ENCODE data around the gene ERCC1. TPM values are rescaled to one million over a fixed set of nuclear protein-coding genes. Genes with fewer than 3 reads are reported as not detected.

Gene ERCC1
- total and polyA plus RNA-seq, 2 of the 13 experiments (the other 11 are each of a cell fraction or from before 2014, with no cell fraction given), result 40.0 to 66.4 TPM

DNA sequence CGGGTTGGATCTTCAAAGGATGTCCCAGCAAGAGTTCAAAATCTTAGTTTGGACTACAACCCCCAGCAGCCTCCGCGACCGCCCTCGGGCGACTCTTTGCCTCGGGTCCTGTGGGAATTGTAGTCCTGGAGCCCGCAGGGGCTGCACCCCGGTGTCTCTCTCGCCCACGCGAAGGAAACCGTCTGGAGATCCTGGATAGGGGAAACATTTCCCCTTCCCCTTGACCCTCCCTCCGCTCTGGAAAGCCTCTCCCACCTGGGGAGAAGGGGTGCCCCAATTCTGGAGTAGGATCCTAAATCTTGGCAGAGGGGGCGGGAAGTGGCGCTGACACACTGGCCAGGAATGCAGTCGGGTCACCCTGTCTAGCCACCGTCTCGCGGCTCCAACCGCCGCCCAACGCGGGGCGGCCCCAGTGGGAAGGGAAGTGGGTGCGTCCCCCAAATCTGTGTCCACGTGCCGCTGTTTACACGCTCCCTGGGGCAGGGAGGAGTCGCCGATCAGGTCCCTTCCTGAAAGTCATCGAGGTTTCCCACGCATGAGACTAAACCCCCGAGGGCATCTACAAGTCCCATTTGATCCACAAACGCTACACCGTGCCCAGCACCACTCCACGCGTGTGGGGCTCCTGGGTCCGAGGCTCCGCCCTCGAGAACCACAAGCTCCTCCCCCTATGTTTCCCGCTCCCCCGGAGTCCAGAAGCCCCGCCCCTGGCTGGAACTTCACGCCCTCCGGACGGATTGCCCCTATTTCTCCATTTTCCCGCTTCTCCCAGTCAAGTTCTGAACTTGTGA lies 18.1 kb downstream of the ERCC1 start (continued):
- TF ChIP-seq ZNF501 (CRISPR knock-in tag; IDR thresholded peaks at IDR 0.05) (no peak), RFXAP (CRISPR knock-in tag; IDR thresholded peaks at IDR 0.05; ENCODE audit: borderline replicate concordance) (no peak), ZNF556 (CRISPR knock-in tag; IDR thresholded peaks at IDR 0.05; ENCODE audit: borderline replicate concordance) (no peak), TEAD2 (CRISPR knock-in tag; IDR thresholded peaks at IDR 0.05) (no peak), ZNF83 (CRISPR knock-in tag; IDR thresholded peaks at IDR 0.05; ENCODE audit: borderline replicate concordance) (no peak), SNAI1 (CRISPR knock-in tag; IDR thresholded peaks at IDR 0.05; ENCODE audit: borderline replicate concordance) (no peak), HDAC2 (CRISPR knock-in tag; IDR thresholded peaks at IDR 0.05) (peak; percentile 21; the same call in 1 of the 2 replicates), ZSCAN20 (CRISPR knock-in tag; IDR thresholded peaks at IDR 0.05; ENCODE audit: borderline replicate concordance) (no peak), ZNF160 (CRISPR knock-in tag; IDR thresholded peaks at IDR 0.05) (0 out of 2 replicates have a peak, but pooled peaks have one; percentile 28), CREB1 (IDR thresholded peaks at IDR 0.05) (no peak), CREB1 (CRISPR knock-in tag; IDR thresholded peaks at IDR 0.05) (peak; percentile 76), PHB2 (IDR thresholded peaks at IDR 0.05; ENCODE audit: partially characterized antibody) (no peak), CENPT (CRISPR knock-in tag; IDR thresholded peaks at IDR 0.05; ENCODE audit: low read depth) (no peak), GABPA (IDR thresholded peaks at IDR 0.05; ENCODE audit: low read depth, low read length) (no peak), GABPA (CRISPR knock-in tag; IDR thresholded peaks at IDR 0.05; ENCODE audit: low read depth) (peak; percentile 71), SOX13 (IDR thresholded peaks at IDR 0.05) (no peak; the same call in 1 of the 2 replicates), SOX13 (CRISPR knock-in tag; conservative IDR thresholded peaks at IDR 0.05 in 1 of 2, IDR thresholded peaks at IDR 0.05 in 1 of 2) (no peak), EP300 (IDR thresholded peaks at IDR 0.05; ENCODE audit: low read depth in 2 of 2, low read length in 2 of 2) (0 out of 4 replicates have a peak, but pooled peaks of 1 of the 2 experiments have one; percentile 3), EP300 (CRISPR knock-in tag; IDR thresholded peaks at IDR 0.05; ENCODE audit: borderline replicate concordance) (no peak), RARA (CRISPR knock-in tag; IDR thresholded peaks at IDR 0.05) (no peak)
- TF ChIP-seq, protein P1, sequence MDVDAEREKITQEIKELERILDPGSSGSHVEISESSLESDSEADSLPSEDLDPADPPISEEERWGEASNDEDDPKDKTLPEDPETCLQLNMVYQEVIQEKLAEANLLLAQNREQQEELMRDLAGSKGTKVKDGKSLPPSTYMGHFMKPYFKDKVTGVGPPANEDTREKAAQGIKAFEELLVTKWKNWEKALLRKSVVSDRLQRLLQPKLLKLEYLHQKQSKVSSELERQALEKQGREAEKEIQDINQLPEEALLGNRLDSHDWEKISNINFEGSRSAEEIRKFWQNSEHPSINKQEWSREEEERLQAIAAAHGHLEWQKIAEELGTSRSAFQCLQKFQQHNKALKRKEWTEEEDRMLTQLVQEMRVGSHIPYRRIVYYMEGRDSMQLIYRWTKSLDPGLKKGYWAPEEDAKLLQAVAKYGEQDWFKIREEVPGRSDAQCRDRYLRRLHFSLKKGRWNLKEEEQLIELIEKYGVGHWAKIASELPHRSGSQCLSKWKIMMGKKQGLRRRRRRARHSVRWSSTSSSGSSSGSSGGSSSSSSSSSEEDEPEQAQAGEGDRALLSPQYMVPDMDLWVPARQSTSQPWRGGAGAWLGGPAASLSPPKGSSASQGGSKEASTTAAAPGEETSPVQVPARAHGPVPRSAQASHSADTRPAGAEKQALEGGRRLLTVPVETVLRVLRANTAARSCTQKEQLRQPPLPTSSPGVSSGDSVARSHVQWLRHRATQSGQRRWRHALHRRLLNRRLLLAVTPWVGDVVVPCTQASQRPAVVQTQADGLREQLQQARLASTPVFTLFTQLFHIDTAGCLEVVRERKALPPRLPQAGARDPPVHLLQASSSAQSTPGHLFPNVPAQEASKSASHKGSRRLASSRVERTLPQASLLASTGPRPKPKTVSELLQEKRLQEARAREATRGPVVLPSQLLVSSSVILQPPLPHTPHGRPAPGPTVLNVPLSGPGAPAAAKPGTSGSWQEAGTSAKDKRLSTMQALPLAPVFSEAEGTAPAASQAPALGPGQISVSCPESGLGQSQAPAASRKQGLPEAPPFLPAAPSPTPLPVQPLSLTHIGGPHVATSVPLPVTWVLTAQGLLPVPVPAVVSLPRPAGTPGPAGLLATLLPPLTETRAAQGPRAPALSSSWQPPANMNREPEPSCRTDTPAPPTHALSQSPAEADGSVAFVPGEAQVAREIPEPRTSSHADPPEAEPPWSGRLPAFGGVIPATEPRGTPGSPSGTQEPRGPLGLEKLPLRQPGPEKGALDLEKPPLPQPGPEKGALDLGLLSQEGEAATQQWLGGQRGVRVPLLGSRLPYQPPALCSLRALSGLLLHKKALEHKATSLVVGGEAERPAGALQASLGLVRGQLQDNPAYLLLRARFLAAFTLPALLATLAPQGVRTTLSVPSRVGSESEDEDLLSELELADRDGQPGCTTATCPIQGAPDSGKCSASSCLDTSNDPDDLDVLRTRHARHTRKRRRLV (CRISPR knock-in tag; IDR thresholded peaks at IDR 0.05), result no peak; the same call in 1 of the 2 replicates
- TF ChIP-seq, protein P2, sequence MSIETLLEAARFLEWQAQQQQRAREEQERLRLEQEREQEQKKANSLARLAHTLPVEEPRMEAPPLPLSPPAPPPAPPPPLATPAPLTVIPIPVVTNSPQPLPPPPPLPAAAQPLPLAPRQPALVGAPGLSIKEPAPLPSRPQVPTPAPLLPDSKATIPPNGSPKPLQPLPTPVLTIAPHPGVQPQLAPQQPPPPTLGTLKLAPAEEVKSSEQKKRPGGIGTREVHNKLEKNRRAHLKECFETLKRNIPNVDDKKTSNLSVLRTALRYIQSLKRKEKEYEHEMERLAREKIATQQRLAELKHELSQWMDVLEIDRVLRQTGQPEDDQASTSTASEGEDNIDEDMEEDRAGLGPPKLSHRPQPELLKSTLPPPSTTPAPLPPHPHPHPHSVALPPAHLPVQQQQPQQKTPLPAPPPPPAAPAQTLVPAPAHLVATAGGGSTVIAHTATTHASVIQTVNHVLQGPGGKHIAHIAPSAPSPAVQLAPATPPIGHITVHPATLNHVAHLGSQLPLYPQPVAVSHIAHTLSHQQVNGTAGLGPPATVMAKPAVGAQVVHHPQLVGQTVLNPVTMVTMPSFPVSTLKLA (IDR thresholded peaks at IDR 0.05), result peak; percentile 70
- TF ChIP-seq, protein P3, sequence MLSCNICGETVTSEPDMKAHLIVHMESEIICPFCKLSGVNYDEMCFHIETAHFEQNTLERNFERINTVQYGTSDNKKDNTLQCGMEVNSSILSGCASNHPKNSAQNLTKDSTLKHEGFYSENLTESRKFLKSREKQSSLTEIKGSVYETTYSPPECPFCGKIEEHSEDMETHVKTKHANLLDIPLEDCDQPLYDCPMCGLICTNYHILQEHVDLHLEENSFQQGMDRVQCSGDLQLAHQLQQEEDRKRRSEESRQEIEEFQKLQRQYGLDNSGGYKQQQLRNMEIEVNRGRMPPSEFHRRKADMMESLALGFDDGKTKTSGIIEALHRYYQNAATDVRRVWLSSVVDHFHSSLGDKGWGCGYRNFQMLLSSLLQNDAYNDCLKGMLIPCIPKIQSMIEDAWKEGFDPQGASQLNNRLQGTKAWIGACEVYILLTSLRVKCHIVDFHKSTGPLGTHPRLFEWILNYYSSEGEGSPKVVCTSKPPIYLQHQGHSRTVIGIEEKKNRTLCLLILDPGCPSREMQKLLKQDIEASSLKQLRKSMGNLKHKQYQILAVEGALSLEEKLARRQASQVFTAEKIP (CRISPR knock-in tag; IDR thresholded peaks at IDR 0.05; ENCODE audit: borderline replicate concordance), result no peak
